MCF 10A (cell line): ENCODE measurements around the gene FAM13A. TPM values are rescaled to one million over a fixed set of nuclear protein-coding genes. Genes with fewer than 3 reads are reported as not detected.

ENCODE experiments used
- BruUV-seq: library from RNA; stranded (reverse); fragments of 400-500 nt; replicated peaks from 2 replicates; lab custom pipeline; 2021; lab: Mats Ljungman, UMichigan
- CTCF ChIA-PET: fragments of 300-600 bp; sonication (Branson Sonifier 250); formaldehyde crosslinking; extraction: SDS; loops from one replicate; lab custom pipeline; 2021; ENCODE audit warnings: antibody characterized with exemption, inconsistent platforms; lab: Yijun Ruan, JAX
- POLR2A ChIA-PET: fragments of 300-600, 350-650 bp; sonication (Branson Sonifier 250); formaldehyde crosslinking; extraction: SDS; loops from one replicate; lab custom pipeline; 2020; ENCODE audit warnings: antibody characterized with exemption, inconsistent platforms; lab: Yijun Ruan, JAX
- DNase-seq: peaks from one replicate; pipeline ENCODE4 v3.0.0-alpha.2; 2018; ENCODE audit not compliant: unreplicated experiment
- H3K27ac Mint-ChIP-seq: one replicate; pipeline ENCODE4 v1.8.0; 2022; ENCODE audit warnings: mild to moderate bottlenecking, low read depth, mixed read lengths; ENCODE audit not compliant: unreplicated experiment
- H3K27me3 Mint-ChIP-seq: one replicate; pipeline ENCODE4 v1.8.0; 2022; ENCODE audit warnings: mixed read lengths; ENCODE audit not compliant: insufficient read depth, unreplicated experiment
- H3K36me3 Mint-ChIP-seq: one replicate; pipeline ENCODE4 v1.8.0; 2022; ENCODE audit warnings: mild to moderate bottlenecking, moderate library complexity, mixed read lengths; ENCODE audit not compliant: insufficient read depth, unreplicated experiment
- H3K4me1 Mint-ChIP-seq: one replicate; pipeline ENCODE4 v1.8.0; 2022; ENCODE audit warnings: mixed read lengths; ENCODE audit not compliant: insufficient read depth, unreplicated experiment
- H3K4me3 Mint-ChIP-seq: one replicate; pipeline ENCODE4 v1.8.0; 2022; ENCODE audit warnings: mild to moderate bottlenecking, moderate library complexity, mixed read lengths; ENCODE audit not compliant: unreplicated experiment
- H3K9me3 Mint-ChIP-seq: one replicate; pipeline ENCODE4 v1.8.0; 2022; ENCODE audit warnings: mixed read lengths; ENCODE audit not compliant: unreplicated experiment
- intact Hi-C: fragments of 100-400 bp; cut with micrococcal nuclease; formaldehyde crosslinking; loops from 2 replicates; pipeline ENCODE4 v1.14.1; 2022
- total RNA-seq: library from RNA; stranded (reverse); gene quantifications from 2 replicates; pipeline ENCODE4 v1.2.3, GENCODE V29; 2022
- TF ChIP-seq, protein P1 (sequence below): fragments of 200-600 bp; IDR thresholded peaks from one replicate; pipeline ENCODE4 v1.8.0; 2022; ENCODE audit warnings: antibody characterized with exemption, mild to moderate bottlenecking; ENCODE audit not compliant: unreplicated experiment

FAM13A gene
- total RNA-seq, 1 experiment from 2014 or later: 11.1 TPM

DNA sequence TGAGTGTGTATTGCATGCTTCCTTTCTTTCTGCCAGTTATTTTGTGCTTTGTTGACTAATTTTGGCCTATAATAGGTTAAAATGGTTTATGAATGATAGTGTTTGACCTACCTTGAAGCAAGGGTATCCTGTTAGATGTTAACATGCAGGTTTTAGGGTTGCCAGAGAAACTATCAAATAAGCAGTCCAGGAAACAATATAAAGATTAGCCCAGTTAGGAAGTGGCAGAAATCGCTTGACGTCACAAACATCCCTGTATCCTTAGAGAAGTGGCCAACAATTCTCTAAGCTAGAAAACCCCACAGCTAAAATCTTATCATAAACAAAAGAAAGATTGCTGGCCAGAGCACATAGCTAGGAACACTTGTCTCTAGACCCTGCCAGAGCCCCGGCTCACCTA, 363.2 kb downstream of the FAM13A start:
- no peaks in the 10 kb centered on the region for H3K9me3 Mint-ChIP-seq

DNA sequence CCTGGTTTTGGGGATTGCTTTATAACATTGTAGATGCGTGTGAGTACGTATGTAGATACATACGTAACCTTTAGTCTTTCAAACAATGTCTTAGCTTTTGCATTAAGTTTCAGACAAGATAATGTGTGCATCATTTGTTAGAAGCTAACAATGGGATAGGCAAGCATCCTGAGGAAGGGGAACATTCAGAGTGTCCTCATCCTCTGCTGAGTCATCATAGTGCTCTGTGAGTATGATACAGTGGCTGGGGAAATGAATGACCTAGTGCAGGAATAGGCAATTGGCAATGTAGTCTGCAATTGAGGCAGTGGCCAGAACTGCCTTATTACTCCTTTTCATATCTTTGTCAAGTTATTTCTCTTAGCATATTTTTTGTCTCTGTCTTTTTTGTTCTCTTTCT, 366.6 kb downstream of the FAM13A start:
- Mint-ChIP-seq H3K4me1 (no peaks in the 10 kb centered on the region), H3K36me3 (peaks cover 56% of the 10 kb centered on the region), H3K9me3 (no peaks in the 10 kb centered on the region), H3K27ac (no peak overlapping the region), H3K27me3 (no peaks in the 10 kb centered on the region), H3K4me3 (no peak overlapping the region)
- ChIA-PET POLR2A (no interaction called here), CTCF (interaction anchor here (1.2 to 1.7 kb wide), 3 partner anchors 13 to 366 kb away, joined by 3 to 7 read pairs (median 3); partner anchors contain the start of gene FAM13A)
- no TSS peak for BruUV-seq
- TF ChIP-seq, protein P1, sequence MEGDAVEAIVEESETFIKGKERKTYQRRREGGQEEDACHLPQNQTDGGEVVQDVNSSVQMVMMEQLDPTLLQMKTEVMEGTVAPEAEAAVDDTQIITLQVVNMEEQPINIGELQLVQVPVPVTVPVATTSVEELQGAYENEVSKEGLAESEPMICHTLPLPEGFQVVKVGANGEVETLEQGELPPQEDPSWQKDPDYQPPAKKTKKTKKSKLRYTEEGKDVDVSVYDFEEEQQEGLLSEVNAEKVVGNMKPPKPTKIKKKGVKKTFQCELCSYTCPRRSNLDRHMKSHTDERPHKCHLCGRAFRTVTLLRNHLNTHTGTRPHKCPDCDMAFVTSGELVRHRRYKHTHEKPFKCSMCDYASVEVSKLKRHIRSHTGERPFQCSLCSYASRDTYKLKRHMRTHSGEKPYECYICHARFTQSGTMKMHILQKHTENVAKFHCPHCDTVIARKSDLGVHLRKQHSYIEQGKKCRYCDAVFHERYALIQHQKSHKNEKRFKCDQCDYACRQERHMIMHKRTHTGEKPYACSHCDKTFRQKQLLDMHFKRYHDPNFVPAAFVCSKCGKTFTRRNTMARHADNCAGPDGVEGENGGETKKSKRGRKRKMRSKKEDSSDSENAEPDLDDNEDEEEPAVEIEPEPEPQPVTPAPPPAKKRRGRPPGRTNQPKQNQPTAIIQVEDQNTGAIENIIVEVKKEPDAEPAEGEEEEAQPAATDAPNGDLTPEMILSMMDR: no peak
- intact Hi-C loops: no loop called here
- peak; percentile 39 for DNase-seq

More for the DNA sequence above, 363.2 kb downstream of the FAM13A start:
- BruUV-seq: no TSS peak
- TF ChIP-seq, protein P1: no peak
- ChIA-PET POLR2A (no interaction called here), CTCF (no interaction called here)
- Mint-ChIP-seq H3K27me3 (no peaks in the 10 kb centered on the region), H3K36me3 (peaks cover 58% of the 10 kb centered on the region), H3K4me3 (no peak overlapping the region), H3K27ac (peak overlapping the region; percentile 51), H3K4me1 (no peaks in the 10 kb centered on the region)
- no peak for DNase-seq
- intact Hi-C loops: no loop called here

DNA sequence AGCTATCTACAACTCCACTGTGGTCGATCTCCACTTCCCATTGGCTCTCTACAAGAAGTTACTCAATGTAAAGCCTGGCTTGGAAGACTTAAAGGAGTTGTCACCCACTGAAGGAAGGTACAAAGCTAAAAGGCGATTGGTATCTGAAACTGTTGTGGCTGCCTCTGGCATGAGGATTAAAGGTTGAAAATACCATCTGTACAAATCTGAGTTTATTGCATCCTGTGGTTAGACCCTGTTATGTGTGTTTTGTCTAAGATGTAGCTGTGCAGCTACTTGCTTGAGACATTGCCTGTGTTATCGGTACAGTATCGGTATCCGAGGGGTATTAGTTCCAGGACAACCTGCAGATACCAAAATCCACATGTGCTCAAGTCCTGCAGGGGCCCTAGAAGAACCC, 375.8 kb downstream of the FAM13A start:
- Mint-ChIP-seq H3K4me3 (no peak overlapping the region), H3K36me3 (peaks cover 66% of the 10 kb centered on the region), H3K4me1 (no peaks in the 10 kb centered on the region), H3K27me3 (no peaks in the 10 kb centered on the region), H3K27ac (no peak overlapping the region), H3K9me3 (no peaks in the 10 kb centered on the region)
- TF ChIP-seq, protein P1: no peak
- no TSS peak for BruUV-seq
- CTCF ChIA-PET: no interaction called here
- DNase-seq: no peak
- intact Hi-C loops: no loop called here
- POLR2A ChIA-PET: no interaction called here

Other genes starting within 250 kb of the FAM13A start
- gene TIGD2, start 54.3 kb upstream of the FAM13A start, total RNA-seq: 15.1 and 15.5 TPM in 2 replicates